Bone marrow (tissue), 2 donors: ENCODE results near the gene ZRANB3.

Experiments
- DNase-seq, 2 donors: peaks; one replicate each; lab custom pipeline; 2025; lab: John Stamatoyannopoulos, UW

The ZRANB3 gene

GRCh38 chr2:135252805-135253458 is 278.1 kb downstream of the ZRANB3 start:
- DNase-seq: no peak

GRCh38 chr2:135248611-135249010 is 282.4 kb downstream of the ZRANB3 start:
- DNase-seq: no peak

GRCh38 chr2:135246711-135247270 is 284.2 kb downstream of the ZRANB3 start:
- no peak for DNase-seq

GRCh38 chr2:135245071-135245470 is 285.9 kb downstream of the ZRANB3 start:
- no peak for DNase-seq

GRCh38 chr2:135238651-135239050 is 292.4 kb downstream of the ZRANB3 start:
- DNase-seq: no peak

- DNase-seq: no peak
These were observed 300.9 kb downstream of the ZRANB3 start for GRCh38 chr2:135230150-135230549.

- no peak for DNase-seq
These were observed 303.6 kb downstream of the ZRANB3 start for GRCh38 chr2:135227386-135227785.

GRCh38 chr2:135226961-135227360 is 304.1 kb downstream of the ZRANB3 start:
- DNase-seq: no peak

- DNase-seq: no peak
These were observed 305.2 kb downstream of the ZRANB3 start for GRCh38 chr2:135225781-135226180.

- DNase-seq: no peak
These were observed 311.8 kb downstream of the ZRANB3 start for GRCh38 chr2:135219226-135219625.

- DNase-seq: no peak
These were observed 312.6 kb downstream of the ZRANB3 start for GRCh38 chr2:135218426-135218825.

- DNase-seq: no peak
These were observed 318.3 kb downstream of the ZRANB3 start for GRCh38 chr2:135212757-135213156.

- DNase-seq: no peak
These were observed 323.0 kb downstream of the ZRANB3 start for GRCh38 chr2:135208016-135208415.

GRCh38 chr2:135203944-135204343 is 327.1 kb downstream of the ZRANB3 start:
- DNase-seq: no peak

- DNase-seq: no peak
These were observed 328.3 kb downstream of the ZRANB3 start for GRCh38 chr2:135202751-135203150.

- DNase-seq: no peak
These were observed 332.5 kb downstream of the ZRANB3 start for GRCh38 chr2:135198481-135198880.

- DNase-seq: no peak
These were observed 340.2 kb downstream of the ZRANB3 start for GRCh38 chr2:135190799-135191198.

GRCh38 chr2:135189148-135189547 is 341.9 kb downstream of the ZRANB3 start:
- DNase-seq: no peak

- no peak for DNase-seq
These were observed 343.7 kb downstream of the ZRANB3 start for GRCh38 chr2:135187270-135187669.

- no peak for DNase-seq
These were observed 345.0 kb downstream of the ZRANB3 start for GRCh38 chr2:135186054-135186453.

- no peak for DNase-seq
These were observed 347.2 kb downstream of the ZRANB3 start for GRCh38 chr2:135183822-135184221.

GRCh38 chr2:135182601-135183000 is 348.4 kb downstream of the ZRANB3 start:
- DNase-seq: no peak

- no peak for DNase-seq
These were observed 348.8 kb downstream of the ZRANB3 start for GRCh38 chr2:135182190-135182589.

- no peak for DNase-seq
These were observed 351.3 kb downstream of the ZRANB3 start for GRCh38 chr2:135179689-135180088.
